H1 (cell line): ENCODE measurements around the gene PTPN13. TPM values are rescaled to one million over a fixed set of nuclear protein-coding genes. Genes with fewer than 3 reads are reported as not detected.

Experiments
- EGR1 ChIP-seq: IDR thresholded peaks from 2 replicates; pipeline ENCODE4 v1.6.1; 2011; ENCODE audit warnings: low read depth, low read length, borderline replicate concordance
- KDM1A ChIP-seq: fragments of 200-600, 300-600 bp; sonication (generic); IDR thresholded peaks from 2 replicates; pipeline ENCODE4 v1.7.1; 2016; ENCODE audit warnings: mild to moderate bottlenecking, low read length, borderline replicate concordance
- POLR2A ChIP-seq, 2 experiments: IDR thresholded peaks; 1 replicate in 1 of 2; 2 replicates in 1 of 2; pipeline ENCODE4 v1.6.1; 2011; ENCODE audit warnings: low read depth in 2 of 2, low read length in 2 of 2, mild to moderate bottlenecking in 2 of 2; ENCODE audit errors: control extremely low read depth in 1 of 2
- POU5F1 ChIP-seq: IDR thresholded peaks from 2 replicates; pipeline ENCODE4 v1.6.1; 2011; ENCODE audit warnings: low read depth, mild to moderate bottlenecking, low read length, moderate library complexity
- SAP30 ChIP-seq: fragments of 300-600 bp; sonication (generic); IDR thresholded peaks from 2 replicates; pipeline ENCODE4 v1.7.1; 2012; ENCODE audit warnings: low read length, moderate library complexity, mild to moderate bottlenecking, inconsistent platforms; ENCODE audit not compliant: insufficient read depth, insufficient replicate concordance
- TEAD4 ChIP-seq: IDR thresholded peaks from 2 replicates; pipeline ENCODE4 v1.6.1; 2012; ENCODE audit warnings: low read depth, low read length, inconsistent platforms, mixed read lengths
- polyA plus RNA-seq, 7 experiments: library from polyadenylated mRNA; depleted of rRNA in 3 of 7; stranded (reverse) in 5 of 7; unstranded in 2 of 7; fragments of >200 nt in 5 of 7; fragments of 200-250 nt in 2 of 7; gene quantifications; 1 replicate in 5 of 7; 2 replicates in 1 of 7; 4 replicates in 1 of 7; pipeline versions ENCODE4 v1.2.1 to v1.2.3, GENCODE V29; 2011 to 2013; ENCODE audit warnings: missing spikeins in 2 of 7, mixed read lengths in 2 of 7
- total RNA-seq: library from RNA; stranded (reverse); fragmentation: NEBNext Ultra II Directional; extraction: Animal tissue kit (Norgen Biotek cat#: 25700); gene quantifications from 2 replicates; pipeline ENCODE4 v1.2.1, GENCODE V29; 2021
- TF ChIP-seq, protein P1 (sequence below), 3 experiments: IDR thresholded peaks; 1 replicate in 2 of 3; 2 replicates in 1 of 3; pipeline versions ENCODE4 v1.5.1 to v1.6.1; 2011; ENCODE audit warnings: low read length in 3 of 3, mild to moderate bottlenecking in 3 of 3, inconsistent platforms in 2 of 3, low read depth in 1 of 3, moderate library complexity in 1 of 3; ENCODE audit not compliant: insufficient read depth in 1 of 3; ENCODE audit errors: control extremely low read depth in 1 of 3

Gene PTPN13
- total and polyA plus RNA-seq, 2 of the 8 experiments (the other 6 are each of a cell fraction or from before 2014, with no cell fraction given) = 12.7 to 57.9 TPM

DNA sequence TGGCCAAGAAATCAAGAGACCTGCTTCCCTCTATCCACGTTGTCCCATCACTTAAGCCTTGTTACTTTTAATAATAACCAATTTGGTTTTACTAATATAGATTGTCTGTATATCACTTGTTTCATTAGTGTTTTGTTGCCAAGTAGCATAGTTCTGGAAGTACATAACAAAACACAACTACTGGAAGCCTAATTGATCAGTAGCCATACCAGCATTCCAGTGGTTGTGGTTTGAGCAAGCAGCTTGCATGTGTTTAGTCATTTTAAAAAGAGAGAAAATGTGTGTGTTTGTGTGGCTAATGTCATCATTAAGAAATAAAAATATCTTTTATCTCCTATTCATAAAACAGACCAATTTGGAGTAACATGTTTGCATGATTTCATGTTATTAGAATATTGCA is 70.8 kb downstream of the PTPN13 start (continued):
- TF ChIP-seq POLR2A (IDR thresholded peaks at IDR 0.05; ENCODE audit: control extremely low read depth in 1 of 2, low read depth in 2 of 2, low read length in 2 of 2) (no peak), POU5F1 (no peak), SAP30 (no peak), KDM1A (no peak), EGR1 (no peak), TEAD4 (no peak)
- TF ChIP-seq, protein P1, sequence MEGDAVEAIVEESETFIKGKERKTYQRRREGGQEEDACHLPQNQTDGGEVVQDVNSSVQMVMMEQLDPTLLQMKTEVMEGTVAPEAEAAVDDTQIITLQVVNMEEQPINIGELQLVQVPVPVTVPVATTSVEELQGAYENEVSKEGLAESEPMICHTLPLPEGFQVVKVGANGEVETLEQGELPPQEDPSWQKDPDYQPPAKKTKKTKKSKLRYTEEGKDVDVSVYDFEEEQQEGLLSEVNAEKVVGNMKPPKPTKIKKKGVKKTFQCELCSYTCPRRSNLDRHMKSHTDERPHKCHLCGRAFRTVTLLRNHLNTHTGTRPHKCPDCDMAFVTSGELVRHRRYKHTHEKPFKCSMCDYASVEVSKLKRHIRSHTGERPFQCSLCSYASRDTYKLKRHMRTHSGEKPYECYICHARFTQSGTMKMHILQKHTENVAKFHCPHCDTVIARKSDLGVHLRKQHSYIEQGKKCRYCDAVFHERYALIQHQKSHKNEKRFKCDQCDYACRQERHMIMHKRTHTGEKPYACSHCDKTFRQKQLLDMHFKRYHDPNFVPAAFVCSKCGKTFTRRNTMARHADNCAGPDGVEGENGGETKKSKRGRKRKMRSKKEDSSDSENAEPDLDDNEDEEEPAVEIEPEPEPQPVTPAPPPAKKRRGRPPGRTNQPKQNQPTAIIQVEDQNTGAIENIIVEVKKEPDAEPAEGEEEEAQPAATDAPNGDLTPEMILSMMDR (IDR thresholded peaks at IDR 0.05; ENCODE audit: control extremely low read depth in 1 of 3, insufficient read depth in 1 of 3, low read depth in 1 of 3, low read length in 3 of 3) = no peak
